HL-60/S4 treated with retinoic acid at 250 ng/mL for 4 days and 3 days (cell line): Measurements from ENCODE around the gene CHI3L2.

Experiments used
- in situ Hi-C: fragments of 300-500 bp; cut with MboI; formaldehyde crosslinking; loops from 2 replicates; pipeline ENCODE4 v1.7.0; 2022; ENCODE audit warnings: low sequenced_read_pairs

The CHI3L2 gene, protein sequence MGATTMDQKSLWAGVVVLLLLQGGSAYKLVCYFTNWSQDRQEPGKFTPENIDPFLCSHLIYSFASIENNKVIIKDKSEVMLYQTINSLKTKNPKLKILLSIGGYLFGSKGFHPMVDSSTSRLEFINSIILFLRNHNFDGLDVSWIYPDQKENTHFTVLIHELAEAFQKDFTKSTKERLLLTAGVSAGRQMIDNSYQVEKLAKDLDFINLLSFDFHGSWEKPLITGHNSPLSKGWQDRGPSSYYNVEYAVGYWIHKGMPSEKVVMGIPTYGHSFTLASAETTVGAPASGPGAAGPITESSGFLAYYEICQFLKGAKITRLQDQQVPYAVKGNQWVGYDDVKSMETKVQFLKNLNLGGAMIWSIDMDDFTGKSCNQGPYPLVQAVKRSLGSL

DNA sequence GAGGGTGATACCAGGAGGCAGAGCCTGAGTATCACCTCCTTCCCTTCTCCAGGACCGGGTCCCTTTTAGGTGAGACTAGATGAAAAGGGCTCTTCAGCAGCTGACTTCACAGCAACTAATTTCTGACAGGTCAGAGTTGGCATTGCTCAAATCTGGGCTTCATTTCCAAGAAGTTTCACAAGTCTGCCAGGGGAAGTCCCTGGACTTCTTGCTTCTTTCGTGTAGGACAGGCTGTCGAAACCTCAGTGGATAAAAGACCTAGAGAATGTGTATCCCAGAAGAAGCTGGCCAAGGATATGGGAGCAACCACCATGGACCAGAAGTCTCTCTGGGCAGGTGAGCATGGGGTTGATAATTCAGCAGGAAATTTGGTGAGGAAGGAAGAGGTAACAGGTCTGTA is at the start of gene CHI3L2:
CHI3L2 (plus strand) TSS at position 280 of the 400 bp plus-strand sequence; CDS start at position 297, 17 bp downstream.
- in situ Hi-C loops: no loop called here

DNA sequence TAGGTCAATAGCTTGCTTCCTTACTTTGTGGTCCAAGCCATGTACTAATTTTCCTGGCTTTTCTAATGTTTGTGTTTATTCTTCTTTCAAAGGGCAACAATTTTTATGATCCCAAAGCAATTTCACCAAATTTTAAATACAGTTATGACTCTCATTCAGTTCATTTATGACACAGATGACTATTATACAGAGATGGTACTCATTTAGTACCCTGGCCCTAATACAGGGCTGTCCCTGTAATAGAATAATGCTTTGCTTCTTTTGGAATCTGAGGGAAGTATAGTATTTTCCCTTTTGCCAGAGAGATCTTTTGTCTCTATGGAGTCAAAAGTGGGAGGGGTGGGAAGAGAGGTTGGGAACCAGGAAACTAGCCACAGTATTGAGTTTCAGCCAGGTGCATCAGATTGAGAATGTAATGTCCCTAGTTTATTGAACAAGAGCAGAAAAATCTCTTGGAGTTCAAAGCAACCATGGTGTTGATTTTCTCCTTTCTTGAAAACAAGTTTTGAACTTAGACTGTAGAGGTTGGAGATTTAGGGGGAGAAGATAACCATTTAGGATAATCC is 47.5 kb upstream of the CHI3L2 start:
- in situ Hi-C loops: no loop called here

DNA sequence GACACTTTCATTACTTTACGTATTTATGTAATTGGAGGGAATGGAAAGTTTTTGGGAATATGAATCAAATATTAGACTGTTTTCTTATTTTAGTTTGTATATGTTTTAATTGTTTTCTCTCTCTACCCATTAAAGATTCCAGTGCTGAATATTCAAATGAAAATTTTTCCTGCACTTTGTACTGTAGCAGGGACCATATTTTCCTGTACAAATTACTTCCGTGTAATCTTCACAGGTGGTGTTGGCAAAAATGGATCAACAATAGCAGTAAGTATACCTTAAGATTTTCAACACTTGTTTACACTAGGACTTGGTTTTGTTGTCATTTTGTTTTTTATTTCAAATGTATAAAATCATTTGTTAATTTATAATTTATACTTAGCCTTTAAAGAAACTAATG is 45.5 kb upstream of the CHI3L2 start:
- in situ Hi-C loops: no loop called here

DNA sequence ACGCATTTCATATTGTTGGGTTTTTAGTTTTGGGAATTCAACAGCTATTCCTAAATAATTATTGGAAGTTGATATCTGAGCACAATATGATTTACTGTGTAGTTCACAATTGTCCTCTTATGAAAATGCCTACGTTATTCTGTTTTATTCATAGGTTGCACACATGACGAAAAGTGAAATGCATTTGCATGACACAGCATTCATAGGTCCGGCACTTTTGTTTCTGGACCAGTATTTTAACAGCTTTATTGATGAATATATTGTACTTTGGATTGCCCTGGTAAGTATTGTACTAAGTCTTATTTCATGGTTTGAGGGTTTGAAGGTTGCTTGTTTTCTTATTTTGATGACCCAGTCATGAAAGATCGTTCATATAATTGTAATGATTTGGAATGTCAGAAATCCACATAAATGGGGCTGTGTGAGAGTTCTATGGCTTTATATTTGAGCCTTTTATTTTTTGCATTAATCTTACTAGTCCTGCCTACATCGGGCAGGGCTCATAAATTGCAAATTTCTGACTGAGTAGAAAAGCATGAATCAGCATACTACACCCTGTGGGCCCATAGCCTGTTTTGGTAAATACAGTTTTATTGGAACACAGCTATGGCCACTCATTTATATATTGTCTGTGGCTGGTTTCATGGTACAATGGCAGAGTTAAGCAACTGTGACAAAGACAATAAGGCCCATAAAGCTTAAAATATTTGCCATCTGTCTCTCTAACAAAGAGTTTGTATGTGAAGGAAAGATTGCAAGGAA is 44.0 kb upstream of the CHI3L2 start:
- in situ Hi-C loops: no loop called here

DNA sequence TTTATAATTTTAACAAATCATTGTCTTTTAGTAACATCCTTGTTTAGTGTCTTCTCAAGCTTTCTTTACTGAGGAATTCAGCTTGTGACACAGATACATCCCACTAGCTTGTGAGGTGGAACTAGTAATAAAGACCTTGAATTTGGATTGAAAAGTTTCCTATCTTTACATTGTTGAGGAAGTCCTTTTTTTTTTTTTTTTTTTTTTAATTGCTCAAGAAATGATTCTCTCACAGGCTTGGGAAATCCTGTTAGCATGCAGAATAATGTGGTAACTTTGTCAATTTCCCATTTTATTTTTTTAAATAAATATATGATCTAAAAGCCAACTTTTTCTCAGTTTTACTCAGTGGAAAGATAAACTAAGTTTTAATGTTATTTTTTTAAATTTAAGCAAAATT is 42.9 kb upstream of the CHI3L2 start:
- in situ Hi-C loops: no loop called here

DNA sequence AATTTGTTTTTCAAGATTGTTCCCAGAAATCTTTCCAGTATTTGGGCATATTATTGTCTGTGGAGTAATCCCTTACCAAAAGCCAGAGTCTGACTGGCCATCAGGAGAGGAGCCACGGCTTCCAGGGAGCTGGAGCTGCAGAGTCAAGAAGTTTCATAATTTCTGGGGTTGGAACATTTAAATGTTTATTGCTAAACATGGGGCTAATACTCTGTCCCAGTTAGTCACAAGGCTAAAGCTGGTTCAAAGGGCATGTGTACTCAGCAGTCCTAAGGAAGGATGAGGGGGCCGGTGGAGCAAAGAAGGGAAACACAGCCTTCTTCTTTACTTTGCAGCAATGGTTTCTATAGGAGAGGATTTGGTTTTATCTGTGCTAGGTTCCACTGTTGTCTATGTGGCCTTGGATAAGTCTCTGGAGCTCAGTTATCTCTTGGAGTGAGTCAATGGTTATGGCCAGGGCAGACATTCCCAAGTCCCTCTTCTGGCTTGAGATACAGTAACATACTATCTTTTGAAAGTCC is 36.5 kb upstream of the CHI3L2 start:
- in situ Hi-C loops: no loop called here

DNA sequence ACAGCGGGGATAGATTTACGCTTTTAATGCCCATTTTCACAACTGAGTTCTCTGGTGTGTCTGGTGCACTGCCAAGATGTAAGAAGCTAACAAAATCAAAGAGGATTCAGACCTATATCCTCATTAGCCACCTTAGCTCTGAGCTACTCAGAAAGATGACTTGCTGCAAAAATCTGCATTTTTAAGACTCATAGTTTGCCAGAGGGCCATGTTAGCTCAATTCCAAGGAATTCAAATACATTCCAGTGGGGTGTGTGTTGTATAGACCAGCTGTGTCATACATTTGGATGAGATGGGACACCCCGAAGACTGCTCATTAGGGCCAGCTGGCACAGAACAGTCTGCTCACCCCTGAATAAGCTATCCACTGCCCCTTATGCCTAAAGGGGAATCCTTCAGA is 36.0 kb upstream of the CHI3L2 start:
- in situ Hi-C loops: no loop called here

DNA sequence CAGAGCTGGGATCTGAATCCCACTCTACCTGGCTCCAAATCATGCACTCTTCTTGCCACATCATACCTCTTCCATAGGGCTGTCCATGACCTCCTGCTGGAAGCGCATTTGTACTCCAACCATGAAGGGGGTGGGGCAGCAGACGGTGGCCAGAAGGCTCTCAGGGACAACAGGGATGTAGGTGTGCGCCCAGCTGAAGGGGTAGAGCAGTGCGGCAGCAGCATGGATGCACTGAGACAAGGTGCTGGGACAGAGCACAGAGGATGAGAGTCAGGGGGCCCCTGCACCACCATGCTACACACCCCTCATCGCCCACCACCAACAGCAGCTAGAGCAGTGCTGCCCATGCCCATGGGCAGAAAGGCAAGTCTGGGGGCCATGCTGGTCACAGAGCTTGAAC is 35.4 kb upstream of the CHI3L2 start:
- in situ Hi-C loops: no loop called here

DNA sequence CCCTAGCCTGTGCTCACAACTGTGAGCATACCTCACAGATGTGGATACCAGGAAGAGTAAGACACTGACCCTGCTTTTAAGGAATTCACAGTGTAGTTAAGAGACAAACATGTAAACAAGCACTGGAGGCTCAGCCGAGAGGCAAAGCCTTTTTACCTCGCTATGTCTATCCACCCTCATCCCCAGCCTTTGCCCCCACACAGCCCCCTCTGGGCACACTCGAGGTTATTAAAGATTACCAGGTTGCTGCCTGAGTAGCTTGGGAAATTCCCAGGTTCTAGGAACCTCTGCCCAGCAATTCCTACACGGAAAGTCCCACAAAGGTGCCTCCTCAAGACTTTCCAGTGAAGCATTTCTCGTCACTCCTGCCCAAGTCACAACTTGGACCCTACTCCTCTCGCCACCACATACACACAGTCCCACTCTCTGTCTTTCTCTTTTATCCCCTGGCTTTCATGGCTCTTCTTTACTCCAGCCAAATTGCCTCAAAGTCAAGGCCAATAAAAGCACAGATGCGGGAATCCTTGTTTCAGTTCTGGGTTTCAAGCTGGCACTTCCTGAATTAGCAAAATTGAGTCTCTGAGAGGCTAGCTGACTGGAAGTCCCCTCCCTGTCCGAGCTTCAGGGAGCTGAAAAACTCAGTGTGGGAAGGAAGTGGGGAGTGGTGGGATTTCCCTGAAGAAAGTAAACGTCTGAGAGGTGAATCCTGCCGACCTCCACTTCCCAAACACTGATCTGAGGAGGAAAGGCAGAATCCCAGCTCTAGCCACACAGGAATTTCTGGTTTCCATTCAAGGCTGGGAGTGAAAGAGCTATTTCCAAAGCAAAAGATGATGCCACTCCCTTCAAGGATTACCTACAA is 34.6 kb upstream of the CHI3L2 start:
- in situ Hi-C loops: no loop called here

DNA sequence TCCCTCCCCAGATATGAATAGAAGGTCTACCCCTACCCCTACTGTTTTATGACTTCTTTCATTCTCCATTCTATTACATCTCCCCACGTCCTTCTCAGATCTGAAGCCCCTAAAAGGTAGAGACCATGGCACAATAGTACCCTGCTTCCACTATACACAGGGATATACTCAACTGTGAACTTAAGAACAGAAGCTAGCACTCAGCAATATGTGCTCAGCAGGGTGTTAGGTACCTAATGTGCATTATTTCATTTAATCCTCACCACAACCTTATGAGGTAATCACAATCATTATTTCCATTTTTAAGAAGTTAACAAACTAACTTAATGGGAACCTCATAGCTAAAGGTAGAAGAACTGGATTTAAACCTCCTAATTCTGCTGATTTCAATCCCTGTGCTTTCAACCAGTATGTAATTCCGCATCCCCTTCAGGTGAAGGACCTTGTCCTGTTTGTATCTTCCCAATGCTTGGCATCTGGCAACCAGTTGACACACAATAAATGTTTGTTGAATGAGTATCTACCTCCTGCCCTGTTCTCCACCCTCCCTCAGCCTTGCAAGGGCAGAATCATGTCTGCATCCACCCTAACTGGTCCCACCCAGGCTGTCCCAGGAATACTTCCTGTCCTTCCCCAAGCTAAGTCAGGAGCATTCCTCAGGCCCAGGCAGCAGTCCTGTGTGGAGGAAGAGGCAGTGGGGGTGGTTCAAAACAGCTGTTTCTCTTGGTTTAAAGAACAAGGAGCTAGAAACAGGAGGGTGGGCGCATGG is 33.6 kb upstream of the CHI3L2 start:
- in situ Hi-C loops: no loop called here

DNA sequence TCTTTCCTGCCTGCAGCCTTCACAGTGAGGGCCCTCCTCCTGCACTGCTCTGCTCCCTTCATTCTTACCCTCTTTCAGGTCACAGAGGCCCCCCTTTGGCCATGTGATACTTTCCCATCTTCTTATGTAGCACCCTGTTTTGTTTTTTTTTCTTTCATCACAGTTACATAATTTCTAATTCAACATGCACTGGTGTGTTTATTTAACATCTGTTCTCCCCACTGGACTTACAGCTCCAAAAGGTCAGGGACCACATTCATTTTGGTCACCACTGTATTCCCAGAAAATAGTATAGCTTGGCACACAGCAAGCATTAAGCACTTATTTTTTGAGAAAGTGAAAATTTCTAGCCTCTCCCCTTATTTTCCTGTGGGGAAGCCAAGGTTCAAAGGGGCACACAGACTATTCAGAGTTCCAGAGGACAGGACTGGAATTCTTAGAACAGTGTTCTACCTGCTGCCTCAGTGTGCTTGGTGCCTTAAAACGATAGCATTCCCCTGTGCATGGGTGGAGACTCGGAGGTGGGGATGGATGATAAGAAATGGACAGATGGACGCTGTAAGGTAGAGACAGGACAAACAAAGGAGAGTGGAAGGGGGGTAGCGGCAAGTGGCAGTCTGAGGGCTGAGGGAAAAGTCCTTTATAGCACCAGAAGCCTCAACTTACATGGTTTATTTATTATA is 32.4 kb upstream of the CHI3L2 start:
- in situ Hi-C loops: no loop called here

DNA sequence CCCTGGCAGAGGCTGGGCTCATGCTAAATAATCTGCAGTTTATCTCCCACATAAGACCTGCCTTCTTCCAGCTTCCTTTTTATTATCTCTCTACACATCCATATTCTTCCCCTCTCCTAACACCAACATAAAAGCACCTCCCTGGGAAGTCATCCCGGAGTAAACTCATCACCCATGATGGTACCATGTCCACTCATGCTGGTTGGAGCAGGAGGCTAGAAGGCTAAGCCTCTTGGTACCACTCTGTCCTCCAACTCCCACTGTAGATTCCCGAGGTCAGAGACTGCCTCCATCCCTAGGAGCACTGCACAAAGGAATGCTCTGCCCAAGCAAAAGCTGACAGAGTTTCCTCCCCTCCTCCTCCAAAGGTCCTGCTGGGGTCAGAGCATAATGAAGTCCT is 31.3 kb upstream of the CHI3L2 start:
- in situ Hi-C loops: no loop called here

DNA sequence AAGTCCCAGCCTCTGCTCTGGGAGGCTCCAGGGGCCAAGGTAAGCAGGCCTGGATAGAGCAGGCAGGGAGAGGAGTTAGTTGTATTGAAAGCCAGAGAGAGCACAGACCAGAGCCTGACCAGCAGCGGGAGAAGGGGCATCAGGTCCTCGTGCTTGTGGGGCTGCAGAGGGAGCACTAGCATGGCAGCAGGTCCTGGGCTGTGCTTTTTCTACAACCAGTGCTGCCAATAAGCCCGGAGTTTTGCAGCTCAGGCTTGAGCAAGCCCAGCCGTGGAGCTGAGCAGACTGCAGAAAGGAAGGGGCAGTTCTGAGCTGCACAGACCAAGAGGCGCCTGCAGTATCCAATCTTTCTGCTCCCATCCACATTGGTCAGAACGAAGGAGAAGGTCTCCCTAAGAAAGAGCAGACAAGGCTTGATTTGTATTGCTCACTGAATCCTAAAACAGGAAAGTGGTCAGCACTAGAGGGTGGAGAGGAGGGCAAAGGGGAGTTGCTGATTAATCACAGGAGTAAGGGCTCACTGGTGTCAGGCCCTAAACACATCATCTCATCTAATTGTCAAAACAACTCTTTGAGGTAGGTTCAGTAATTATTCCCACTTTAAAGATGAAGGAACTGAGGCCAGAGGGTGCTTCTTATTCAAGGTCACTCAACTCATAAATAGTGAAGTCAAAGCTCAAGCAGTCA is 29.8 kb upstream of the CHI3L2 start:
- in situ Hi-C loops: no loop called here

DNA sequence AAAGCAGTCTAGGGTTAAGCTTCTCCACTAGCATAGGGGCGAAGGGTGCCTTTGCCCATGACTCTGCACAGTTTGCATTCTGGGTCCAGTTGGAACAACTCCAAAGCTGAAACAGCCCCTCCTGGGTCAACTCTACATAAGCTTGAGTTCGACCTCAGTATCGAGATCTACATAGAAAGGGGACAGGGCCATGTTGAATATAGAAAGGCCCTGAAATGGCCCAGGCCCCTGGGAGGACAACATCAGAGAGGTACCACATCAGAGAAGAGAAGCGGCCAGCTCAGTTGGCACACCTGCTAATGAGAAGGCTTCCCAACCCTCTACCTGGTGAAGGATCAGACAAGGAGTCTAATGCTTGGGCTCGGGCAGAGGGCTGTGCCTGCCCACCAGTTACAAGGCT is 28.7 kb upstream of the CHI3L2 start:
- in situ Hi-C loops: no loop called here

DNA sequence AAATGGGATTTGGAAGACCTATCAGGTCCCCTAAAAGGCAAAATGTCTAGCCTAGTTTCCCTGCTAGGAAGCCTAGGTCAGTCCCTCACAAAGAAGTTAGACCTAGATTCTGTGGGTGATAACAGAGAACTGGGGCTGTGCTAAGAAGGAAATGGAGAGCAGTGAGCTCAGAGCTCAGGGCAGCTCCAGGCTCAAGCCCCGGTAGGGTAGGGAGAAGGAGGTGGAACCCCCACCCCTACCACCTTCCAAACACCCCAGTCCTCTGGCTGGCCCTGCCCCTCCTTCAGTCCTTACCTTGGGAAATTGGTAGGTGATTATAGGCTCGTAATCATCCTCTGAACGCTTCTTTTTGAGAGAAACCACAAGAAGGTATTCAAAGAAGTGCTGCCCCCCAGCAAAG is 28.2 kb upstream of the CHI3L2 start:
- in situ Hi-C loops: no loop called here

DNA sequence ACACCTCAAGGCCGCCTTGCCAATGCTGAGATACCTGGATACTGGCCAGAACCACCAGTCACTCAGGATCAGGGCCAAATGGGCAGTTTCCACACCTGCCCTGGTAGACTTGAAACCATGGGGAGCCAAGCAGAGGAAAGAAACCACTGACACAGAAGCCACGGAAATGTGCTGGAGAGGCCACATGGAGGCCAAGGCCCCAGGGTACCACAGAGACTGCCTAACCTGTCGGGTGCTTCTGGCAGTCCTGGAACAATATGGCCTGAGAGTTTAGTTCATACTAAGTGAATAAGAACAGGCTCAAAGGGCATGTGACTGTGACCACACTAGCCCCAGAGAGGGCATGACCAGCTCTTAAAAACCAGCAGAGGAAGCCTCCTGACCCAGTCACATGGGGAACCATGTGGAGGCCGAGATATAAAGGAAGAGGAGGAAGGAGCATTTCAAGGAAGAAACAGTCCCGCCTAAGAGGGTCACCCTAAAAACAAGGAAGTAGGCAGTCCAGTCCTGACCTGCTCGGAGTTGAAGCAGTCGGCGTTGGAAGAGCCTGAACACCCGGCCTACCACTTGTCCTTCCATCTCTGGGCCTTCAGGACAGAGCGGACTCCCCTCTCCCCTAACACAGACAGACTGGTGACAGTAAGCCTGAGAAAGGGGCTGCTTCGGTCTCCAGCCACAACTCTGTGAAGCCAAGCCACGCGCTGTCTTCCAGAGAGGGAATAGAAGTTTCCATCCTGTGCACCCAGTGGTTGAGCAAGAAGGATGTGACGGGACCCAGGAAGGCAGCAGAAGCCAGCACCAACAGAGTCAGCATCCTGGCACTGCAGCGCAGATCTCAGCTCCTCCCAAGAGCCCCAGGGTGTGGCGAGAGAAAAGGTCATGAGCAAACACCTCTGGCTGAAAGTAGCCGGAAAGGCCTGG is 27.4 kb upstream of the CHI3L2 start, which contains the start of gene DENND2D:
DENND2D (minus strand) TSS at position 766 of the 921 bp plus-strand sequence; CDS start at position 579, 187 bp downstream.
- in situ Hi-C loops: no loop called here

DNA sequence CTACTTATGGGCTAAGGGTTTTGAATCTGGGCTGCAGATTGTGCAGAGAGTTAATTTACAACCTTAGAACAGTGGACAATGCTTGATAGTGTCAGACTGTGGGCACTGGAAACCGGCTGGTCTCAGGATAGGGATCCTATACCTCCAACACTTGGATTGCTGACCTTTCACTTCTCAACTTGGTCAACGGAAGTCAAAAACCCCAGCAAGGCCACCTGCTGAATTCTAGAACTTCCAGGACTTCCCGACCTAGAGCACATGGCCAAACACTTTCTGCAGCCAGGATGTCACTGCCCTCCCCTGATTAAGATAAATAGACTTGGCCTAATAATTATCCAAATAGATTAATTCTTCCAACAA is 26.7 kb upstream of the CHI3L2 start:
- in situ Hi-C loops: no loop called here
